AG04450 (cell line): ENCODE data around the gene RABGAP1L. TPM values are rescaled to one million over a fixed set of nuclear protein-coding genes. Genes with fewer than 3 reads are reported as not detected.

Source experiments
- CTCF ChIA-PET: fragments of 300-600, 350-600 bp; formaldehyde crosslinking; extraction: SDS; loops from one replicate; lab custom pipeline; 2022; ENCODE audit warnings: antibody characterized with exemption, inconsistent platforms; lab: Charles Lee
- POLR2A ChIA-PET: fragments of 350-600 bp; formaldehyde crosslinking; extraction: SDS; loops from one replicate; lab custom pipeline; 2021; ENCODE audit warnings: antibody characterized with exemption, inconsistent platforms; lab: Yijun Ruan, JAX
- DNase-seq: peaks from one replicate; pipeline ENCODE4 v3.0.0-alpha.2; 2011; ENCODE audit warnings: low read depth, low spot score
- H3K27ac ChIP-seq: one replicate; pipeline ENCODE4 v1.5.1; 2012; ENCODE audit warnings: low read depth, low read length, control low read depth
- H3K27me3 ChIP-seq: one replicate; pipeline ENCODE4 v1.6.0; 2012; ENCODE audit warnings: low read length; ENCODE audit not compliant: control insufficient read depth, insufficient read depth
- H3K4me3 ChIP-seq: 2 replicates; pipeline ENCODE4 v1.5.1; 2011; ENCODE audit warnings: mild to moderate bottlenecking, low read depth, low read length, control low read depth
- H3K9me3 ChIP-seq: 2 replicates; pipeline ENCODE4 v1.5.1; 2012; ENCODE audit warnings: low read length; ENCODE audit not compliant: control insufficient read depth, insufficient read depth
- polyA plus RNA-seq: library from polyadenylated mRNA; depleted of rRNA; stranded (reverse); fragments of >200 nt; gene quantifications from 2 replicates; pipeline ENCODE4 v1.2.3, GENCODE V29; 2011
- TF ChIP-seq, protein P1 (sequence below): IDR thresholded peaks from 2 replicates; pipeline ENCODE4 v1.5.1; 2011; ENCODE audit warnings: low read depth, low read length, control low read depth, inconsistent platforms

The RABGAP1L gene
- polyA plus RNA-seq, 1 experiment: 21.2 TPM

- CTCF ChIA-PET: interaction anchor here (0.6 to 2.3 kb wide), 27 partner anchors 11 to 1475 kb away, joined by 3 to 20 read pairs (median 4); partner anchors contain the start of gene RABGAP1L
- DNase-seq: no peak
- Histone ChIP-seq H3K9me3 (peaks cover 4% of the 10 kb centered on the region; the same call in 1 of the 2 replicates), H3K27ac (no peak overlapping the region), H3K27me3 (no peaks in the 10 kb centered on the region), H3K4me3 (no peak overlapping the region)
- TF ChIP-seq, protein P1, sequence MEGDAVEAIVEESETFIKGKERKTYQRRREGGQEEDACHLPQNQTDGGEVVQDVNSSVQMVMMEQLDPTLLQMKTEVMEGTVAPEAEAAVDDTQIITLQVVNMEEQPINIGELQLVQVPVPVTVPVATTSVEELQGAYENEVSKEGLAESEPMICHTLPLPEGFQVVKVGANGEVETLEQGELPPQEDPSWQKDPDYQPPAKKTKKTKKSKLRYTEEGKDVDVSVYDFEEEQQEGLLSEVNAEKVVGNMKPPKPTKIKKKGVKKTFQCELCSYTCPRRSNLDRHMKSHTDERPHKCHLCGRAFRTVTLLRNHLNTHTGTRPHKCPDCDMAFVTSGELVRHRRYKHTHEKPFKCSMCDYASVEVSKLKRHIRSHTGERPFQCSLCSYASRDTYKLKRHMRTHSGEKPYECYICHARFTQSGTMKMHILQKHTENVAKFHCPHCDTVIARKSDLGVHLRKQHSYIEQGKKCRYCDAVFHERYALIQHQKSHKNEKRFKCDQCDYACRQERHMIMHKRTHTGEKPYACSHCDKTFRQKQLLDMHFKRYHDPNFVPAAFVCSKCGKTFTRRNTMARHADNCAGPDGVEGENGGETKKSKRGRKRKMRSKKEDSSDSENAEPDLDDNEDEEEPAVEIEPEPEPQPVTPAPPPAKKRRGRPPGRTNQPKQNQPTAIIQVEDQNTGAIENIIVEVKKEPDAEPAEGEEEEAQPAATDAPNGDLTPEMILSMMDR: peak; percentile 72
- POLR2A ChIA-PET: interaction anchor here (0.9 kb wide), 1 partner anchor 350 kb away, joined by 4 read pairs; the partner anchor contains the start of genes GAS5 and ZBTB37
These were observed 58.7 kb downstream of the RABGAP1L start for GRCh38 chr1:174217787-174218574.

DNA sequence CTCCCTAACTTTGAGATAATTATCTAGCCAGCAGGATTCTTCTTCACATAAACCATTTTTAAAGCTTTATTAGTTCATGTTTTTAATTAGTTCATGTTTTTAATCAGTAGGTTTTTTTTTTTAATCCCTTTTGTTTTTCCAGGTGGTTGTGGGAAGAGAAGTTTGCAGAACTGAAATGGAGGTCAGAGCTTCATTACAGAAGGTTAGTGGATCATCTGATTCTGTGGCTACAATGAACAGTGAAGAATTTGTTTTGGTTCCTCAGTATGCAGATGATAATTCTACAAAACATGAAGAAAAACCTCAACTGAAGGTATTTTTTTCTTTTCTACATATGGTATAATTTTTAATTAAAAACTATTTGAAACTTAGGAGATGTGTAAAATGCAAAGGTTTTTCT, 59.7 kb downstream of the RABGAP1L start:
- ChIA-PET POLR2A (interaction anchor here (0.6 kb wide), 1 partner anchor 29 kb away, joined by 3 read pairs; no protein-coding TSS in a partner anchor), CTCF (interaction anchor here (0.6 to 2.3 kb wide), 11 partner anchors 14 to 799 kb away, joined by 3 to 20 read pairs (median 5); partner anchors contain the start of gene RABGAP1L)
- Histone ChIP-seq H3K27me3 (no peaks in the 10 kb centered on the region), H3K27ac (no peak overlapping the region), H3K4me3 (no peak overlapping the region), H3K9me3 (peaks cover 4% of the 10 kb centered on the region; the same call in 1 of the 2 replicates)
- no peak for DNase-seq
- TF ChIP-seq, protein P1: no peak

- no peaks in the 10 kb centered on the region for H3K27me3 ChIP-seq
- DNase-seq: no peak
- H3K4me3 ChIP-seq: no peak overlapping the region
- TF ChIP-seq, protein P1: no peak
- H3K27ac ChIP-seq: no peak overlapping the region
- ChIA-PET POLR2A (interaction anchor here (0.6 kb wide), 1 partner anchor 29 kb away, joined by 3 read pairs; no protein-coding TSS in a partner anchor), CTCF (interaction anchor here (2.2 kb wide), 1 partner anchor 800 kb away, joined by 7 read pairs; no protein-coding TSS in a partner anchor)
- peaks cover 4% of the 10 kb centered on the region; the same call in 1 of the 2 replicates for H3K9me3 ChIP-seq
These were observed 60.5 kb downstream of the RABGAP1L start for GRCh38 chr1:174219606-174220370.

- ChIA-PET CTCF (interaction anchor here (0.6 to 1.2 kb wide), 2 partner anchors 14 to 517 kb away, joined by 3 read pairs; no protein-coding TSS in a partner anchor), POLR2A (no interaction called here)
- TF ChIP-seq, protein P1: no peak
These were observed 62.4 kb downstream of the RABGAP1L start for GRCh38 chr1:174221681-174222080.

More at GRCh38 chr1:174221681-174222080, 62.4 kb downstream of the RABGAP1L start:
- Histone ChIP-seq H3K9me3 (peaks cover 4% of the 10 kb centered on the region; the same call in 1 of the 2 replicates), H3K27ac (no peak overlapping the region), H3K4me3 (no peak overlapping the region), H3K27me3 (no peaks in the 10 kb centered on the region)
- DNase-seq: no peak
